Non-pigmented ciliary epithelial cell (primary cell): Measurements from ENCODE around the gene SNX13.
"Not testable (repeated sequence)": the region's sequence is repeated elsewhere in the genome, so short reads cannot be mapped to it uniquely, and the experiment has no call there.

Experiments used
- DNase-seq: peaks from one replicate; pipeline ENCODE4 v3.0.0-alpha.2; 2010; ENCODE audit warnings: low read depth

The SNX13 gene

DNA sequence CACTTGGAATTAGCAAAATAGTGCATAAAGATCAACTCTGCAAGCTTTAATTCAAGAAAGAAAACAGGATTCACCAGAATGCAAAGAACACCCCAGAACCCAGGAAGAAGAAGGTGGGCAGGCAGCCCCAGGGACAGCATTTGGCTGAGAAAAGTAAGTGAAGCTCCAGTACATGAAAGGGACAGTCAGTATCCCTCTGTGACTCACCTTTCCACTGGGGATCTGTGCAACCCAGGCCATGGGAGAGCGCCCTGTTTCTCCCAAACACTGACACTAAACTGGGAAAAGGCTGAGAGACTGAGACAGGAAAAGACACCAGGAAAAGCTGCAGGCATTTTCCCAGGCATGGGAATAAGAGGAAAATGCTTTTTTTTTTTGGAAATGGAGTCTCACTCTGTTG is 28.2 kb downstream of the SNX13 start:
- no peak for DNase-seq

DNA sequence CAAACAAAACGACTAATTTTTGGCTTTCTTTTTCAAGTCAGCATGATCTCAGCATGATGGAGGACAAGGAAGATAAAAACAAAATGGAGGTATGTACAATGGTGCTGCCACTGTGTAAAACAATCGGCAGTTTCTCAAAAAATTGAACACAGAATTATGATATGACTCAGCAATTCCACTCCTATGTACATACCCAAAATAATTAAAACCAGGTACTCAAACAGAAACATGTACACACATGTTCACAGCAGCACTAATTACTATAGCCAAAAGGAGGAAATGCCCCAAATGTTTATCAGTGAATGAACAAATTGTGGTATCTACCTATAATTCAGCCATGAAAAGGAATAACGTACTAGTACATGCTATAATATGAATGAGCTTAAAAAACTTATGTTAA is 29.9 kb downstream of the SNX13 start:
- DNase-seq = no peak

DNA sequence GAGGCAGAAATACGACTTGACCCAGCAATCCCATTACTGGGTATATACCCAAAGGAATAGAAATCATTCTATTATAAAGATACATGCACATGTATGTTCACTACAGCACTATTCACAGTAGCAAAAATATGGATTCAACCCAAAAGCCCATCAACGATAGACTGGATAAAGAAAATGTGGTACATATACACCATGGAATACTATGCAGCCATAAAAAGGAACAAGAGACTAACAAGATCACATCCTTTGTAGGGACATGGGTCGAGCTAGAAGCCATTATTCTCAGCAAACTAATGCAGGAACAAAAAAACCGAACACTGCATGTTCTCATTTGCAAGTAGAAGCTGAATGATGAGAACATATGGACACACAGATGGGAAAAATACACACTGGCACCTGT is 31.0 kb downstream of the SNX13 start:
- DNase-seq = not testable (repeated sequence)

DNA sequence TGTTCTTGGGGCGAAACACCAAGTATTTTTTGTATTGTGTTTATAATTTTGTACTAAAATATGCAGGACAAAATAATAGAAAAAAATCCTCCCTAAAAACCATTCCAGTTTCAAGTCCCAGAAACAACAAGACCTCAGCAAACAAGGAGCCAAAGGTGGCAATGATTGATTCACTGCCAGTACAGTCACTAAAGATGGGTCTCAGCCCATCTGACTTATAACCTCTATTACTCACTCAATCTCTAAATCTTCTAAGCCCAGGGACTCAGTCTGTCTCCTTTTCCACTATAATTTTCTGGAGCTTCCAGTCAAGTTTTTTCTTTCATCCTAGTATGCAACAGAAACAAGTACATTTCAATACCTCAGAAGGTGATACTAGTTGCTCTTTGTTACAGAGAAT is 33.3 kb downstream of the SNX13 start:
- no peak for DNase-seq

DNA sequence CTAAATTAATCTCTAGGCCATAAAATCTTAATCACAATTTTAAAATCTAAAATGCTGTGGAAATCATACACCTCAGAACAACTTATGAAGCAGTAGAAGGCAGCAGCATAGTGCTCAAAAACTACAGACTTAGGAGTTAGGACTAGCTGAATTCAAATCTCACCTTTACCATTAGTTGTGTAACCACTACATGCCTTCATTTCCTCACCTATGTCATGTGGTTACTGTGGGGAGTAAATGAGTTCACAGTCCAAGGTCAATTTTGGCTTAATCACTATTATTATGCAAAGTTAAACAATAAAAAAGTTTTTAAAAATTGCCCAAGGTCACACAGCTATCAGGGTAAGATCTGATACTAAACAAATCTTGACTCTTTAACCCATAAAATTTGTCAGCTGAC is 37.0 kb downstream of the SNX13 start:
- DNase-seq = no peak

DNA sequence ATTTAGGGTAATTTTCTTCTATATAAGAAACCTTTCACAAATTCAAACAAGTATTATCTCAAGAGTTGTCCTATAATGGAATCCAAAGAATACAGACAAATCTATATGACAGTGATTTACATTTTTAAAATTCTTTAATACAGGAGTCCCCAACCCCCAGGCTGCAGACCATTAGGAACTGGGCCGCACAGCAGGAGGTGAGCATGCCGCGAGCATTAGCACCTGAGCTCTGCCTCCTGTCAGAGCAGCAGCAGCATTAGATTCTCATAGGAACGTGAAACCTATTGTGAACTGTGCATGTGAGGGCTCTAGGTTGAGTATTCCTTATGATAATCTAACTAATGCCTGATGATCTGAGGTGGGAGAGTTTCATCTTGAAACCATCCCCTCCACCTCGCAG is 37.7 kb downstream of the SNX13 start:
- DNase-seq = no peak

DNA sequence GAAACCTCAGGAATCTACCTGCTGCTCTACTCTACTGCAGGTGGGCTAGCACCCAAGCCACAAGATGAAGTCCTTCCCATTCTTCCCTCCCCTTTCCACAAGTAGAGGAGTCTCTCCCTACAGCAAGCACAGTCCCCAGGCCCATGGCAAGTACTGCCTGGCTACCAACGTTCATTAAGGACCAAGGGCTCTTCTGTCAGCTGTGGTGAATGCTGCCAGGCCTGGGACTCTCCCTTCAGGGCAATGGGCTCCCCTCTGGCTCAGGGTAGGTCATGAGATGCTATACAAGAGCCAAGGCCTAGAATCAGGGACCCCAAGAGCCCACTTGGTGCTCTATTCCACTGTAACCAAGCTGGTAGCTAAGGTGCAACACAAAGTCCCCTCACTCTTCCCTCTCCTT is 39.8 kb downstream of the SNX13 start:
- no peak for DNase-seq

DNA sequence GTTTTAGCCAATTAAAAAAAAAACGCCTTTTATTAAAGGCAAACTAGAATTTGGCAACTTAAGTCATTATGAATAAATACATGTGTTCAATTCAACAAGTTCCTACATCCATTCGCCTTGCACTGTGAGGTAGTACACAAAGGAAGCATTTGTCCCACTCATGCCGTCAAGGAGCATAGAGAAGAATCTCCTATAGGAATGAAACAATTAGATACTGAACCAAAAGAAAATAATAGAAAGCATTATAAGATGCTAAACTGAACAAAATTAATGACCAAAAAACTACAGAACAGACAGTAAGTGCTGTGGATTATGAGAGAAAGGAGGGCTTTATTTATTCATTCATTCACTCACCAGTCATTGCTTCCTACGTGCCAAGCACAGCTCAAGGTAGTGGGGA is 42.2 kb downstream of the SNX13 start:
- no peak for DNase-seq

DNA sequence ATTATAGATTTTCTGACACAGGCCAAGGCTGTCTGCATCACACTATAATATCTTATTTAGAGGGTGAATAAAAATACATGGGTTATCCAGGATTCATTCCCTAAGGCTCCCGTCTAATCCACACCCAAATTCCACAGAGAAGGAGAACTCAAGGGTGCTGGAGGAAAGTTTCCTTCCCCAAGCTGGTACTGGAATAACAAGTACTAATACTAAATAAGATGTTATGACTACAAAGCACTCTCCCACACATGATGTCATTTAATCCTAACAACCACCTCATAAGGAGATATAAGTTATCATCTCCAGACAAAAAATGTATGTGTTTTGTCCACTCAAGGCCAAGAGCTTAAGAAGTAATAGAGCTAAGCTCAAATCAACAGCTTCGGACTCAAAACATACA is 53.0 kb downstream of the SNX13 start:
- no peak for DNase-seq

DNA sequence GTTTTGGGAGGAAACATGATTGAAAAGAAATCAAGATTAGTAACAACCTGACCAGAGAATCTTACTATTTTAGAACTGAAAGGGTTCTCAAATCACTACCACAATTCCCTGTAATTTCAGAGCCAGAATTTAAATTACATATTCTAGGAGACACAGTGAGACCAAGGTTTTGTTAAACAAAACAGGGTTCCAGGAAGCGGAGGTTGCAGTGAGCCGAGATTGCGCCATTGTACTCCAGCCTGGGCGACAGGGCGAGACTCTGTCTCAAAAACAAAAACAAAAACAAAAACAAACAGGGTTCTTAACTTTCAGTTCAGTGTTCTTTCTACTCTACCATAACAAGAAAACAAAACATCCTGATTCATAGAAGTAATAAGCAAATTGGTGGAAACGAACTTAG is 57.6 kb downstream of the SNX13 start:
- DNase-seq = no peak

DNA sequence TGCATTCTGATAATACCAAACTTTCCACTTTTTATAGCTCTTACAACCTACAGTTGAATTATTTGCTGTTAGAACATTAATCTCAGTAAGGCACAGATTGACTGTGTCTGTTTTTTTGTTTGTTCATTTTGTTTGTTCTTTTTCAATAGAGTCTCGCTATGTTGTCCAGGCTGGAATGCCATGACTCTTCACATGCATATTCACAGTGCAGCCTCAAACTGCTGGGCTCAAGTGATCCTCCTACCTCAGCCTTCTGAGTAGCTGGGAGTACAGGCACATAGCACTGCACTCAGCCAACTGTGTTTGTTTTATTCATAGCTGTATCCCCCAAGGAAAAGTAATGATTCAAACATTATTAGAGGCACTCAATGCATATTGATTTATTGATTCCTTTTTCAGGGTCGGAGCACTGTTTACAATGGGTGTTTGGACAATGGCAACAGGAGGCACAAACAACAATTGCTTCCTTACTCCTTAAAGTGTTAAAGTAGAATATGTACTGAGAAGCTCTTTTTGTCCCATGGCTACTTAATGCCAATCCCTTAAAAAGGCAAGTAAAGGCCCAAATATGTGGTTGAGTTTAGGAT is 61.1 kb downstream of the SNX13 start:
- DNase-seq = no peak

DNA sequence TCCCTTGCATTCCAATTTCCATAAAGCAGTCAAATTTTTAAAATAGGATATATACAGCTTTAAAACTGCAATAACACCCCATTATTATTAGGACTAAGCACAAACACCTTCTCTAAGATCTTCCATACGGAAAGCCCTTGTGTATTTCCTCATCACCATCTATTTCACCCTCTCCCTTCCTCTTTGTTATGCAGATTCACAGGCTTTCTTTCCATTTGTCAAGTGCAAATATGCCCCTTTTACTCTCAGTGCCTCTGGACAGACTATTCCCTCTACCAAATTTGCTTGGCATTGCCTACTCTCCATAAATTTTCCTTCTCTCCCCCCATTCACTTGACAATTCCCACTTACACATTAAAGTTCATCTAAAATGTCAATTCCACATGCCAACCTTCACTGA is 61.7 kb downstream of the SNX13 start:
- DNase-seq = no peak

DNA sequence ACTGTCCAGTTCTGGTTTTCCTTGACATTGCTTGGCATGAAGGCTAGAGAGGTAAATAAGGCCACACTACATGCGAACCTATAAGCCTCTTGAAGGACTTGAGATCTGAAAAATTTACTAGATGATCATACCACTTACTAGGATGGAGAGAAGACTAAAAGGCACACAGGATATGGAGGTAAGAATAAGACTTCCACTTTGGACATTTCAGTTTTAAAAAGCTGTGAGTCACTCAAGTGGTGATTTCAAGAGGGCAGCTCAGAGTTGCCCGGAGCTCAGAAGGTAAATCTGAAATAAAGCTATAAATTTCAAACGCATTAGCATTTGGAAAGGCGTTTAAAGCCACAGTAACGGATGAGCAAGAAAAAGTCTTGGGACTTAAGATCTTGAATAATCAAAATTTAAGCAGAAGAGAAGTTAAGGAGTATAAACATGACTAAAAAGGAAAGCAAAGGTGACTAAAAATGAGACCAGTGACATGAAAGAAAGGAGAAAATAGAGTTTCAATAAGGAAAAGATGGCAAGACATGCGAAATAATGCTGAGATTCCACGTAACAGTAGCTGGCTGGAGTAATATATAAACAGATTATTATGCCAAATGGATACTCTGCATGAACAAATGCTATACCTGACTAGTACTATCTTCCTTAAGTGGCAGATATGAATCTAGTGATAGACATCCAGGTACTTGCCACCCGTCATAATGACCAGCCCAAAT is 68.3 kb downstream of the SNX13 start:
- no peak for DNase-seq

DNA sequence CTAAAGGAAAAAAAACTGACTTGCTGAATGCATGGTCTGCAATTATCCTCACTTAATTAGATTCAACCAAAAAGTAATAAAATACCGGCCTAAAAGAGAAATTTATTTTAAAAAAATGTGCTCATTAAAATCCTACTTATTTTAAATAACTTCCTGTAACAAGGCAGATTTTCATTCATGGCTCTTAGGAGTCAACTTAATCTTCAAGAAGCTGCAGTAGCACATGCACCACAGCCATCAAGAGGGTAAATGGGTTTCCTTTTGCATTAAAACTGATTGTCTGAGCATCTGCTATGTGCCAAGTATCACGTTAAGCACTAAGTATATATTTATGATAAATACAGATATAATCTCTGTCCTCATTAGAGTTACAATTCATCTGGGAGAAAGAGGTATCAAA is 69.9 kb downstream of the SNX13 start:
- DNase-seq = no peak

DNA sequence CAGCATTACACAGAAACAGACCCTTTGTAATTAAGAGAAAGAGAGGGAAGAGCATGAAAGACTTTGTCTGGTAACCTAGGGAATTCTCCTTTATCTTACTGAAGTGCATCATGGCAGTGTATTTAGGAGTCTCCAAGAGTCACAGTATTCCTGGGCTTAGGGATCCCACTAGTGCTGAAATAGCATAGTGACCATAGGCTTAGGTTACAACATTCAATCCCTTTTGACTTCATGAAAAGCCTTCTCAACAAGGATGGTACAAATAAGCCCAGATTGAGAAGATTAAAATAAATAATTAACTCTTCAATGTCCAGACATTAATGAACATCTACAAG is 76.5 kb downstream of the SNX13 start:
- no peak for DNase-seq

DNA sequence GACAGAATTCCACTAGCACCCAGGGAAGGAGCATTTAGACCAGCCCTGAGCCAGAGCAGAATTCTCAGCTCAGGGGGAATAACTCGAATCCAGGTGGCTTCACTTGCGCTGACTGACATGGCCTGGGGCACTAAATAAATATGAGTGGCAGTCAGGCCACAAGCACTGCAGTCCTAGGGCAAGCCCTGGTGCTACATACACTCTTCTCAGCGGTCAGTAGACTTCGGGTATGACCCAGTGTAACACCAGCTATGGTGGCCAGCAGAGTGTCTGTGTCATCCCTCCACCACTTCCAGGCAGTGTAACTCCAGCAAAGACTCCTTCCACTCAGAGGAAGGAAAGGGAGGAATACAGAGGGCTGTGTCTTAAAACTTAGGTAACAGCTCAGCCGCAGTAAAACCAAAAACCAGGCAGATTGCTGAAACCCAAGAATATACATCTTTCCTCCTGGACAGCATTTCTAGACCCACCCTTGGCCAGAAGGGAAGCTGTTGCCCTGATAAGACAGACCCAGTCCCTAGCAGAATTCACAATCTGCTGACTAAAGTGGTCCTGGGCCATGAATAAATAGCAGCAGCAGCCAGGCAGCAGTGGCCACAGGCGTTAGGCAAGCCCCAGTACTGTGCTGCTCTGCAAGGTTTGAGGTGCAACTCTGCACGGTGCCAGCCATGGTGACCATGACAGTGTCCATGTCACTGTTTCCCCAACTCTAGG is 77.0 kb downstream of the SNX13 start:
- DNase-seq = no peak

DNA sequence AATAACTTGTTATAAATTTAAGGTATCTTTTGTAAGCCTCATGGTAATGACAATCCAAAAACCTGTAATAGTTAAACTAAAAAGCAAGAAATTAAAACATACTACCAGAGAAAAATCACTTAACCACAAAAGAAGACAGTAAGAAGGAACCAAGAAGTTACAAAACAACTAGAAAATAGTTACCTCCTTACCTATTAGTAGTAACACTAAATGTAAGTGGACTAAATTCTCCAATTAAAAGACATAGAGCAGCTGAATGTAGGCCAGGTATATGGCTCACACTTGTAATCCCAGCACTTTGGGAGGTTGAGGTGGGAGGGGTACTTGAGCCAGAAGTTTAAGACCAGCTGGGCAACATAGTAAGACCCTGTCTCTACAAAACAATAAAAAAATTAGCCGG is 84.0 kb downstream of the SNX13 start:
- no peak for DNase-seq

DNA sequence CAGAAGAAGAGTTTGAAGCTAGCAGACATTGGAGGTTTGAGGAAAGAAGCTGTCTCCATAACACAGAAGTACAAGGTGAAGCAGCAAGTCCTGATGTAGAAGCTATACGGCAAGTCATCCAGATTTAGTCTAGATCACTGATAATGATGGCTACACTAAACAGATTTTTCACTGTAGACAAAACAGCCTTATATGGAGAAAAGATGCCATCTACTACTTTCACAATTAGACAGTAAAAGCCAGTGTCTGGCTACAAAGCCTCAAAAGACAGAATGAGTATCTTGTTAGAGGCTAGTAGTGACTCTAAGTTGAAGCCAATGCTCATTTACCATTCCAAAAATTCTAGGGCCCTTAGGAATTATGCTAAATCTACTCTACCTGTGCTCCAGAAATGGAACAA is 85.1 kb downstream of the SNX13 start:
- no peak for DNase-seq

DNA sequence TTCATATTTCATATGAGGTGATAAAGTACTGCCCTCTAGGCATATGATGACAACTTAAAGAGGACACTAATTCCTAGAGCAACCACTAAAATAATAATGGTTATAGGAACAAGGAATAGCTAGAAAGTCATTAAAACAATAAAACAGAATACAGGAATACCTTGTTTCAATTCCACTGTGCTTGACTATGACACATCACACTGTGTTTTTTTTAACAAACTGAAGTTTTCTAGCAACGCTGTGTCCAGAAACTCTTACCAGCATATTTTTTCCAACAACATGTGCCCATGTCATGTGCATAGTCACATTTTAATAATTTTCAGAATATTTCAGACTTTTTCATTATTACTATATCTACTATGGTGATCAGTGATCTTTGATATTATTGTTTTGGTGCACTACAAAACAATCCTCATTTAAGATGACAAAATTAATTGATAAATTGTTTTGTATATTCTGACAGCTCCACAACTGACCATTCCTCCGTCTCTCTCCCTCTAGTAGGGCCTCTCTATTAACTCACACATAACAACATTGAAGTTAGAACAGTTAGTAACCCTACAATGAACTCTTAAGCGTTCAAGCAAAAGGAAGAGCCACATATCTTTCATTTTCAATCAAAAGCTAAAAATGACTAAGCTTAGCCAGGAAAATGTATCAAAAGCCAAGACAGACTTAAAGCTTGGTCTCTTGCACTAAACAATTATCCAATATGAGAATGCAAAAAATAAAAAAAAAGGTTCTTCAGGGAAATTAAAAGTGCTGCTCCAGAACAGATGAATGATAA is 85.8 kb downstream of the SNX13 start:
- DNase-seq = no peak

DNA sequence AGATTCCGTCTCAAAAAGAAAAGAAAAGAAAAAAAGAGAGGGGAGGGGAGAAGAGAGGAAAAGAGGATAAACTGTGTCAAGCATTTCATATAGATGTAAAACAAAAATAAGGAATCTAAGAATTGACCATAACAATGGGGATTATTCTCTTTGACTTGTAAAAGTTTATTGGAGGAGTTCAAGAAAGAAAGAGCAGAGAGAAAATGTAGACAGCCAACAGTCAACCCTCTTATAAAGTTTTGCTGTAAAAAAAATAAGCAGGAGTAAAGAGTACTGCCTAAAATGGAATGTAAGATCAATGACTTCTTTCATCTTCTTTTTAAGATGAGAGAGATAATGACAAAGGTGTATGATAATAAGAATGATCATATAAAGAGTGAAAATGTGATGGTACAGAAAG is 87.9 kb downstream of the SNX13 start:
- no peak for DNase-seq

DNA sequence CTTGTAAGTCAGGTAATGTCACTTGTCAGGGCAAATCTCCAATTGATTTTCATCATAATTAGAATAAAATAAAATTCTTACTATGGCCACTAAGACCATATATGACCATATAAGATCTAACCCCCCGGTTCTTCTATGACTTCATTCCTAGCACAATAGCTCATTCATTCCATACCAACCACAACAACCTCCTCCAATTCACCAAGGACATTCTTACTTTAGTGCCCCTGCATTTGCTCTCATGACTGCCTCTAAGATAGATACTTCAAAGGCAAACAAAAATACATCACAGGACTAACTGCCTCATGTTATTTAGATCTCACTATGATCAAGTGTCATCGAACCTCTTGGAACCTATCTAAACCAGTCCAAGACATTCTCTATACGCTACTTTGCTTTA is 90.8 kb downstream of the SNX13 start:
- DNase-seq = peak; percentile 74

DNA sequence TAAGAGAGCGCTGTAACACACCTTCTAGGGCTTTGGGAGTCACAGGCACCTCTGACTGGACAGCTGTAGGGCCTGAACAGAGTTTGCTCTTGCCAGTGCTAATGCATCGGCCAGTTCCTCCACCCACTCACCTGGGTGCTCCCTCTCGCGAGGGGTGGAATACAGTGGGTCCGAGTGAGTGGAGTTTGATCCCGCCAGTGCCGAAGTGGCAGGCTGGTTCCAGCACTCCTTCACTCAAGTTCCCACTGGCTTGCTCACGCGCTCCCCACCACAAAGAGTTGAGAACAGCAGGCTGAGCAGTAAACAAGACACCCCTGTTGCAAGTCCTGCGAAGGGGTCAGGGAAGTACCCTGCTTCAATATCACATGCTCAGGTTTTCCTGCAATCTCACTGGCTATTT is 91.8 kb downstream of the SNX13 start:
- DNase-seq = no peak

DNA sequence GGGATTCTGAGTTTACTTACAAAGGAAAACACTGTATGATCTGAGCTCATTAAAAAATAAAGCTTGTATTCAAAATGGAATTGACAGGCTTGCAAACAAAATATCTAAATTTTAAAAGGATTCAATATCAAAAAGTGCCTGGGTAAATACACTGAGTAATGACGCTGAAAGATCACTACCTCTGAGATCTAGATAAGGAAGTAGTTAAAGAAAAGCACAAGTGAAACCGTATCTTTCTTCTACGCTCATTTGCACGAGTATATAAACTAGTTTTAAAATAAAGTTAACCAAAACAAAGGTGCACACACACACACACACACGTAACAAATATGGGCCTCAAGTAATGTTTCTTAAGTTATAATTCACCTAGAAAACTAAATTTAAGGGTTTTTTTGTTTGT is 93.4 kb downstream of the SNX13 start:
- DNase-seq = no peak
